ENCODE results near the gene CTCF. TPM values are rescaled to one million over a fixed set of nuclear protein-coding genes. Genes with fewer than 3 reads are reported as not detected.

The CTCF gene
- total and polyA plus RNA-seq, 4 experiments from 2014 or later, result 26.5 to 85.7 (median 71.2) TPM

DNA sequence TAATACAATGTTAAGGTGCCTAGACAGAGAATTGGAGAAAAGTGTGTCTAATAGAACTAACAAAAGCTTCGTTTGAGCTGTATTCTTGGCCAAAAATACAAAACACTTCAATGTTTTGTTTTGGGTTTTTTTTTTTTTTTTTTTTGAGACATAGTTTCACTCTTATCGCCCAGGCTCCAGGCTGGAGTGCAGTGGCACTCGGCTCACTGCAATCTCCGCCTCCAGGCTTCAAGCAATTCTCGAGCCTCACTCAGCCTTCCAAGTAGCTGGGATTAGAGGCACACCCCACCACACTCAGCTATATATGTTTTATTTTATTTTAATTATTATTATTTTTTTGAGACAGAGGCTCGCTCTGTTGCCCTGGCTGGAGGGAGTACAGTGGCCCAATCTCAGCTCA lies 44.3 kb downstream of the CTCF start:
- H3K27ac ChIP-seq (ENCODE audit: low read depth, low read length), result no peak overlapping the region
- no peaks in the 10 kb centered on the region for H3K9me3 ChIP-seq (ENCODE audit: control insufficient read depth in 1 of 2, low read length in 2 of 2)
- intact Hi-C loops (cut with micrococcal nuclease), result loop anchor here (5.0 kb wide), 1 partner anchor 44 kb away; the partner anchor contains the start of gene CTCF
- H3K4me1 ChIP-seq (ENCODE audit: insufficient read depth, low read length), result peaks cover 10% of the 10 kb centered on the region
- H3K36me3 Mint-ChIP-seq, result peaks cover 10 to 16% of the 10 kb centered on the region in 2 donors
- no peaks in the 10 kb centered on the region for H3K27me3 Mint-ChIP-seq
- no peaks in the 10 kb centered on the region for H3K27me3 ChIP-seq (ENCODE audit: insufficient read depth, low read length)
- CTCF ChIA-PET (ENCODE audit: partially characterized antibody), result interaction anchor here (0.6 to 1.3 kb wide), 2 partner anchors 24 to 43 kb away, joined by 3 read pairs; no protein-coding TSS in a partner anchor
- peaks cover 16 to 34% (median 19%) of the 10 kb centered on the region in 4 donors for H3K4me1 Mint-ChIP-seq
- peaks cover 11% of the 10 kb centered on the region for H3K36me3 ChIP-seq (ENCODE audit: insufficient read depth, low read length)
- no peak overlapping the region for H3K4me3 ChIP-seq (ENCODE audit: low read length in 2 of 2)
- no peaks in the 10 kb centered on the region for H3K9me3 Mint-ChIP-seq
- POLR2A ChIA-PET (ENCODE audit: partially characterized antibody), result no interaction called here
- no peak for DNase-seq
- H3K4me3 Mint-ChIP-seq, result no peak overlapping the region
- H3K27ac Mint-ChIP-seq, result peak overlapping the region in 4 of 7 donors; percentile 5 to 51 (median 30)

DNA sequence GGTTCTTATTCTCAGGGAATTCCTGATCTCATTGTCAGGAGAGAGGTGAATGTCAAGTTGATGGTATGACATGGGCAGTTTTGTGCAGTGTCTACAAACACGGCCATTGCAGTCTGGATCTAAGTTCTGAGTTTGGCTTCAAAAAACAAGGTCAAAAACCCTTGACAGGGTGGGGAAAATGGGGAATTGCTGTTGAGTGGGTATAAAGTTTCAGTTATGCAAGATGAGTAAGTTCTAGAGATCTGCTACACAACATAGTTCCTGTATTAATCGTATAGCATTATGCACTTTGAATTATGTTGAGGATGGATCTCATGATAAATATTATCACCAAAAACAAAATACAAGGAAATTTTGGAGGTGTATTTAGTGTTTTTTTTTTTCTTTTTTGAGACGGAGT lies 46.0 kb downstream of the CTCF start:
- POLR2A ChIA-PET (ENCODE audit: partially characterized antibody), result interaction anchor here (1.0 kb wide), 1 partner anchor 9 kb away, joined by 3 read pairs; no protein-coding TSS in a partner anchor
- no peak overlapping the region for H3K4me3 Mint-ChIP-seq
- Histone ChIP-seq H3K4me3 (ENCODE audit: low read length in 2 of 2) (no peak overlapping the region), H3K9me3 (ENCODE audit: control insufficient read depth in 1 of 2, low read length in 2 of 2) (no peaks in the 10 kb centered on the region), H3K27ac (ENCODE audit: low read depth, low read length) (no peak overlapping the region), H3K4me1 (ENCODE audit: insufficient read depth, low read length) (peaks cover 5% of the 10 kb centered on the region), H3K27me3 (ENCODE audit: insufficient read depth, low read length) (no peaks in the 10 kb centered on the region), H3K36me3 (ENCODE audit: insufficient read depth, low read length) (peaks cover 22% of the 10 kb centered on the region)
- peak overlapping the region in 4 of 7 donors; percentile 15 to 92 (median 65) for H3K27ac Mint-ChIP-seq
- no peak for DNase-seq
- CTCF ChIA-PET (ENCODE audit: partially characterized antibody), result no interaction called here
- H3K27me3 Mint-ChIP-seq, result no peaks in the 10 kb centered on the region
- peaks cover 13 to 26% (median 19%) of the 10 kb centered on the region in 4 donors for H3K4me1 Mint-ChIP-seq
- peaks cover 13 to 29% of the 10 kb centered on the region in 2 donors for H3K36me3 Mint-ChIP-seq
- H3K9me3 Mint-ChIP-seq, result no peaks in the 10 kb centered on the region
- intact Hi-C loops (cut with micrococcal nuclease), result loop anchor here (5.0 kb wide), 1 partner anchor 46 kb away; the partner anchor contains the start of gene CTCF

DNA sequence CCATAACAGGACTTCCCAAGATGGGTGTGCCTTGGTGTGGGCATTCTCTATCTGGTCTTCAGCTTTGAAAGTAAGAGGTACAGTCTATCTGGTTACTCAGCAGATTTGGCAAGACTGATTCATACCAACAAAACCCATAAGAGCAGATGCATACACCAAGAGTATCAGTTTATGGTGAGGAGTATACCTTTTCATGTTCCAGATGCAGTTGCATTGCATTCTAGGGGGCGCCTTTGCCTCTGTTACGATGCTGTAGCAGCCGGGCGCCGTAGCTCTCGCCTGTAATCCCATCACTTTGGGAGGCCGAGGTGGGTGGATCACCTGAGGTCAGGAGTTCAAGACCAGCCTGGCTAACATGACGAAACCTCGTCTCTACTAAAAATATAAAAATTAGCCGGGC lies 51.5 kb downstream of the CTCF start:
- Histone ChIP-seq H3K27ac (ENCODE audit: low read depth, low read length) (no peak overlapping the region), H3K27me3 (ENCODE audit: insufficient read depth, low read length) (no peaks in the 10 kb centered on the region), H3K4me3 (ENCODE audit: low read length in 2 of 2) (no peak overlapping the region), H3K36me3 (ENCODE audit: insufficient read depth, low read length) (peaks cover 42% of the 10 kb centered on the region), H3K4me1 (ENCODE audit: insufficient read depth, low read length) (no peaks in the 10 kb centered on the region), H3K9me3 (ENCODE audit: control insufficient read depth in 1 of 2, low read length in 2 of 2) (no peaks in the 10 kb centered on the region)
- Mint-ChIP-seq H3K9me3 (no peaks in the 10 kb centered on the region), H3K4me1 (peaks cover 0 to 5% (median 2%) of the 10 kb centered on the region in 4 donors), H3K27ac (peak overlapping the region in 1 of 7 donors; percentile 7), H3K36me3 (peaks cover 39 to 65% of the 10 kb centered on the region in 2 donors), H3K4me3 (no peak overlapping the region), H3K27me3 (no peaks in the 10 kb centered on the region)
- ChIA-PET POLR2A (ENCODE audit: partially characterized antibody) (interaction anchor here (0.6 to 0.9 kb wide), 3 partner anchors 51 to 656 kb away, joined by 3 to 5 read pairs (median 3); no protein-coding TSS in a partner anchor), CTCF (ENCODE audit: partially characterized antibody) (interaction anchor here (0.6 to 1.5 kb wide), 6 partner anchors 9 to 122 kb away, joined by 3 read pairs; partner anchors contain the start of gene CARMIL2)
- DNase-seq, result no peak
- intact Hi-C loops (cut with micrococcal nuclease), result no loop called here

DNA sequence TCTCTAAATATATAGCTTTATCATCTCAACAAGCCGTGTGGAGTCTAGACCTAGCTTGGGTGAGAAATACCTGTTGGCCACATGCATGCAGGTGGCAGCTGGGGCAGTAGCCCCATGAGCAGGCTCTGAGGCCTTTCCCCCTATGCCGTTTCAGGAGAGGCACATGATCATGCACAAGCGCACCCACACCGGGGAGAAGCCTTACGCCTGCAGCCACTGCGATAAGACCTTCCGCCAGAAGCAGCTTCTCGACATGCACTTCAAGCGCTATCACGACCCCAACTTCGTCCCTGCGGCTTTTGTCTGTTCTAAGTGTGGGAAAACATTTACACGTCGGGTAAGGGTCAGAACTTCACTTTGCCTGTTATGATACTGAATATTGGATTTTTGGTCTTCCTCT lies 65.9 kb downstream of the CTCF start:
- Histone ChIP-seq H3K36me3 (ENCODE audit: insufficient read depth, low read length) (peaks cover 63% of the 10 kb centered on the region), H3K27ac (ENCODE audit: low read depth, low read length) (no peak overlapping the region), H3K4me3 (ENCODE audit: low read length in 2 of 2) (no peak overlapping the region), H3K9me3 (ENCODE audit: control insufficient read depth in 1 of 2, low read length in 2 of 2) (no peaks in the 10 kb centered on the region), H3K4me1 (ENCODE audit: insufficient read depth, low read length) (no peaks in the 10 kb centered on the region), H3K27me3 (ENCODE audit: insufficient read depth, low read length) (no peaks in the 10 kb centered on the region)
- Mint-ChIP-seq H3K4me1 (peaks cover 0 to 6% (median 0%) of the 10 kb centered on the region in 4 donors), H3K27me3 (no peaks in the 10 kb centered on the region), H3K27ac (peak overlapping the region in 2 of 7 donors; percentile 17 to 62), H3K9me3 (no peaks in the 10 kb centered on the region), H3K36me3 (peaks cover 48 to 64% of the 10 kb centered on the region in 2 donors), H3K4me3 (no peak overlapping the region)
- POLR2A ChIA-PET (ENCODE audit: partially characterized antibody), result interaction anchor here (0.8 to 1.4 kb wide), 2 partner anchors 56 to 81 kb away, joined by 3 to 5 read pairs; no protein-coding TSS in a partner anchor
- DNase-seq, result no peak
- CTCF ChIA-PET (ENCODE audit: partially characterized antibody), result interaction anchor here (0.6 to 1.9 kb wide), 4 partner anchors 16 to 106 kb away, joined by 3 to 5 read pairs (median 4); partner anchors contain the start of gene CARMIL2
- intact Hi-C loops (cut with micrococcal nuclease), result no loop called here

DNA sequence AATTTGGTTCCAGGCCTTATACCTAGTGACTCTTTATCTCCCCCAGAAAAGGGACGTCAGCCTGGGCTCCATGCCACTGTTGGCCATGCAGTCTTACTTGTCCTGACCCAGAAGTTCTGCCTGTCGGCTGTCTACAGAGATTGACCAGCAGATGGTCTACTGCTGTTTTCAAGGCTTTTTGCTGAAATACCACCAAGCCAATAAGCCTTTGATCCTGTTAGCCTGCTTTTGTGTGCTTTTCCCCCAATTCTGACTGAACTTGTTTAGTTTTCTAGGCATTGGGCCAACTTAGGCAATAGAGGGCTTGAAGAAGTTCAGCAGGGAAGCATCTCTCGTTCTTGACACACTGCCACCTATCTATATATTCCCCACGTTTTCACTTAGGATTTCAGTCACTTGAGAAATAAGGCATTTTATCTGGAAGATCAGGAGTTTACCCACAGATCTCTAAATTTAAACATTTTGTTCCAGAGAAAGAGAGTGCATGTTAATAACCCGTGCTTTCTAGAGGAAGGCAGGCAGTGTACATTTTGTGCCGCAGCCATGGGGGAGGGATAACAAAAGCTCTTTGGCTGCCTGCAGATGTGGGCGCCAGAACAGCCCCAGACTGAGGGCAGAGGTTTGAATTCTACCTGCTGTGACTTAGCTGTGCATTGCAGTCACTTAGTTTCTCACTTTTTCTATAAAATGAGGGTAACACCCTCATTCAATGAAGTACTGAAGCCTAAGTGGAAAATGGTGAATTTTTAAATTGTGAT lies 70.3 kb downstream of the CTCF start:
- Histone ChIP-seq H3K36me3 (ENCODE audit: insufficient read depth, low read length) (peaks cover 50% of the 10 kb centered on the region), H3K4me3 (ENCODE audit: low read length in 2 of 2) (no peak overlapping the region), H3K9me3 (ENCODE audit: control insufficient read depth in 1 of 2, low read length in 2 of 2) (no peaks in the 10 kb centered on the region), H3K27me3 (ENCODE audit: insufficient read depth, low read length) (no peaks in the 10 kb centered on the region), H3K4me1 (ENCODE audit: insufficient read depth, low read length) (no peaks in the 10 kb centered on the region), H3K27ac (ENCODE audit: low read depth, low read length) (no peak overlapping the region)
- POLR2A ChIA-PET (ENCODE audit: partially characterized antibody), result interaction anchor here (1.5 to 2.3 kb wide), 2 partner anchors 12 to 85 kb away, joined by 6 to 9 read pairs; partner anchors contain the start of gene CARMIL2
- Mint-ChIP-seq H3K36me3 (peaks cover 40 to 61% of the 10 kb centered on the region in 2 donors), H3K9me3 (no peaks in the 10 kb centered on the region), H3K4me1 (peaks cover 0 to 5% (median 0%) of the 10 kb centered on the region in 4 donors), H3K27ac (peak overlapping the region in 2 of 7 donors; percentile 80 to 86), H3K4me3 (no peak overlapping the region), H3K27me3 (no peaks in the 10 kb centered on the region)
- intact Hi-C loops (cut with micrococcal nuclease), result no loop called here
- no peak for DNase-seq
- CTCF ChIA-PET (ENCODE audit: partially characterized antibody), result interaction anchor here (0.7 to 3.6 kb wide), 4 partner anchors 11 to 111 kb away, joined by 3 to 16 read pairs (median 12); partner anchors contain the start of genes CARMIL2 and CTCF

DNA sequence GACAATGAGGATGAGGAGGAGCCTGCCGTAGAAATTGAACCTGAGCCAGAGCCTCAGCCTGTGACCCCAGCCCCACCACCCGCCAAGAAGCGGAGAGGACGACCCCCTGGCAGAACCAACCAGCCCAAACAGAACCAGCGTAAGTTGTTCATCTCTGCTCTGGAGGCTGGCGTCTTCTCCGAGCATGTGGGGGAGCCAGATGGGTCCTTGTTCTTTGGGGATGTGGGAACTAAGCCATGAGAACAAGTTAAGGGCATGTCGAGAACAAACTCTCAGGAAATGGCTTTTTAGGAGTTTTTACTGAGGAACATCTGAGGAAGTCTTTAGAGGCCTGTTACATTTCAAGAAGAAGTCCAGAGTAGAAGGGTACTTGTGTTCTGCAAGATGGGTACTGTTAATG lies 74.4 kb downstream of the CTCF start:
- Histone ChIP-seq H3K4me3 (ENCODE audit: low read length in 2 of 2) (no peak overlapping the region), H3K36me3 (ENCODE audit: insufficient read depth, low read length) (peaks cover 42% of the 10 kb centered on the region), H3K27ac (ENCODE audit: low read depth, low read length) (no peak overlapping the region), H3K4me1 (ENCODE audit: insufficient read depth, low read length) (no peaks in the 10 kb centered on the region), H3K27me3 (ENCODE audit: insufficient read depth, low read length) (no peaks in the 10 kb centered on the region), H3K9me3 (ENCODE audit: control insufficient read depth in 1 of 2, low read length in 2 of 2) (no peaks in the 10 kb centered on the region)
- no peaks in the 10 kb centered on the region for H3K27me3 Mint-ChIP-seq
- intact Hi-C loops (cut with micrococcal nuclease), result no loop called here
- no peak overlapping the region for H3K4me3 Mint-ChIP-seq
- no peak for DNase-seq
- peaks cover 0 to 1% (median 0%) of the 10 kb centered on the region in 4 donors for H3K4me1 Mint-ChIP-seq
- H3K36me3 Mint-ChIP-seq, result peaks cover 39 to 46% of the 10 kb centered on the region in 2 donors
- H3K9me3 Mint-ChIP-seq, result no peaks in the 10 kb centered on the region
- H3K27ac Mint-ChIP-seq, result peak overlapping the region in 2 of 7 donors; percentile 12 to 64
- POLR2A ChIA-PET (ENCODE audit: partially characterized antibody), result no interaction called here
- CTCF ChIA-PET (ENCODE audit: partially characterized antibody), result no interaction called here

DNA sequence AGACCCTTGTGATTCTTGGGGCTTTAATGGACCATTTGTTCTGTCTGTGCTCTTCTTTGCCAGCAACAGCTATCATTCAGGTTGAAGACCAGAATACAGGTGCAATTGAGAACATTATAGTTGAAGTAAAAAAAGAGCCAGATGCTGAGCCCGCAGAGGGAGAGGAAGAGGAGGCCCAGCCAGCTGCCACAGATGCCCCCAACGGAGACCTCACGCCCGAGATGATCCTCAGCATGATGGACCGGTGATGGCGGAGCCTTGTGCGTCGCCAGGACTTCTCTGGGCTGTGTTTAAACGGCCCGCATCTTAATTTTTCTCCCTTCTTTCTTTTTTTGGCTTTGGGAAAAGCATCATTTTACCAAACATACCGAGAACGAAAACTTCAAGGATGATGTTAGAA lies 75.3 kb downstream of the CTCF start:
- Histone ChIP-seq H3K9me3 (ENCODE audit: control insufficient read depth in 1 of 2, low read length in 2 of 2) (no peaks in the 10 kb centered on the region), H3K36me3 (ENCODE audit: insufficient read depth, low read length) (peaks cover 34% of the 10 kb centered on the region), H3K4me3 (ENCODE audit: low read length in 2 of 2) (no peak overlapping the region), H3K27ac (ENCODE audit: low read depth, low read length) (no peak overlapping the region), H3K4me1 (ENCODE audit: insufficient read depth, low read length) (no peaks in the 10 kb centered on the region), H3K27me3 (ENCODE audit: insufficient read depth, low read length) (no peaks in the 10 kb centered on the region)
- CTCF ChIA-PET (ENCODE audit: partially characterized antibody), result interaction anchor here (3.1 kb wide), 1 partner anchor 117 kb away, joined by 14 read pairs; no protein-coding TSS in a partner anchor
- Mint-ChIP-seq H3K4me3 (no peak overlapping the region), H3K4me1 (no peaks in the 10 kb centered on the region), H3K36me3 (peaks cover 32 to 39% of the 10 kb centered on the region in 2 donors), H3K27me3 (no peaks in the 10 kb centered on the region), H3K9me3 (no peaks in the 10 kb centered on the region), H3K27ac (no peak overlapping the region)
- no peak for DNase-seq
- POLR2A ChIA-PET (ENCODE audit: partially characterized antibody), result interaction anchor here (1.2 kb wide), 1 partner anchor 90 kb away, joined by 5 read pairs; no protein-coding TSS in a partner anchor
- intact Hi-C loops (cut with micrococcal nuclease), result no loop called here
